GM19438 (cell line): ENCODE measurements around the gene PIPOX.

ENCODE experiments used
- ATAC-seq: cut with Tn5 transposase; IDR thresholded peaks from one replicate; pipeline ENCODE4 v1.9.1; 2021; ENCODE audit warnings: low read depth; ENCODE audit not compliant: unreplicated experiment

PIPOX gene

GRCh38 chr17:29046473-29046839, 3.5 kb downstream of the PIPOX start:
- no peak for ATAC-seq

GRCh38 chr17:29048440-29049368, 5.8 kb downstream of the PIPOX start:
- ATAC-seq = no peak

GRCh38 chr17:29049541-29050145, 6.7 kb downstream of the PIPOX start:
- no peak for ATAC-seq

- ATAC-seq = no peak
Measured at GRCh38 chr17:29050176-29050575, 7.2 kb downstream of the PIPOX start.

GRCh38 chr17:29051194-29051593, 8.3 kb downstream of the PIPOX start:
- ATAC-seq = no peak

GRCh38 chr17:29051731-29052130, 8.8 kb downstream of the PIPOX start:
- no peak for ATAC-seq

- no peak for ATAC-seq
Measured at GRCh38 chr17:29054835-29055234, 11.9 kb downstream of the PIPOX start.

GRCh38 chr17:29057361-29057760, 14.4 kb downstream of the PIPOX start:
- ATAC-seq = no peak

- no peak for ATAC-seq
Measured at GRCh38 chr17:29058391-29058790, 15.4 kb downstream of the PIPOX start.

GRCh38 chr17:29059281-29059680, 16.3 kb downstream of the PIPOX start:
- ATAC-seq = no peak

- no peak for ATAC-seq
Measured at GRCh38 chr17:29060475-29060874, 17.5 kb downstream of the PIPOX start.

- ATAC-seq = no peak
Measured at GRCh38 chr17:29061036-29061435, 18.1 kb downstream of the PIPOX start.

- no peak for ATAC-seq
Measured at GRCh38 chr17:29062215-29062614, 19.3 kb downstream of the PIPOX start.

GRCh38 chr17:29063992-29064391, 21.1 kb downstream of the PIPOX start:
- no peak for ATAC-seq

GRCh38 chr17:29066047-29066446, 23.1 kb downstream of the PIPOX start:
- ATAC-seq = no peak

- ATAC-seq = no peak
Measured at GRCh38 chr17:29066606-29067005, 23.7 kb downstream of the PIPOX start.

- no peak for ATAC-seq
Measured at GRCh38 chr17:29068818-29069217, 25.9 kb downstream of the PIPOX start.

GRCh38 chr17:29069526-29070041, 26.6 kb downstream of the PIPOX start:
- ATAC-seq = no peak

- ATAC-seq = no peak
Measured at GRCh38 chr17:29070308-29070707, 27.4 kb downstream of the PIPOX start.

GRCh38 chr17:29070781-29071180, 27.8 kb downstream of the PIPOX start:
- no peak for ATAC-seq

GRCh38 chr17:29071303-29071702, 28.4 kb downstream of the PIPOX start:
- ATAC-seq = no peak

GRCh38 chr17:29073045-29073444, 30.1 kb downstream of the PIPOX start:
- ATAC-seq = no peak
